ENCODE results near the gene KRTAP9-8. TPM values are rescaled to one million over a fixed set of nuclear protein-coding genes. Genes with fewer than 3 reads are reported as not detected.
"Not testable (repeated sequence)": the region's sequence is repeated elsewhere in the genome, so short reads cannot be mapped to it uniquely, and the experiment has no call there.

Gene KRTAP9-8
- total RNA-seq, 2 donors from 2014 or later: not detected

- Histone ChIP-seq H3K27ac (no peak overlapping the region), H3K27me3 (no peaks in the 10 kb centered on the region), H3K4me1 (no peaks in the 10 kb centered on the region), H3K4me3 (no peak overlapping the region), H3K9me3 (no peaks in the 10 kb centered on the region), H3K36me3 (replicated peaks in 1 of 2; ENCODE audit: insufficient read depth in 1 of 2, low read depth in 2 of 2) (no peaks in the 10 kb centered on the region)
- TF ChIP-seq CTCF (IDR thresholded peaks at IDR 0.05): no peak
- no peak for TF ChIP-seq POLR2A (IDR thresholded peaks at IDR 0.05)
- intact Hi-C loops (cut with DNase I): no loop called here
- DNase-seq (no peak), ATAC-seq (no peak)
Observed at GRCh38 chr17:41230094-41230493, 7.7 kb upstream of the KRTAP9-8 start.

DNA sequence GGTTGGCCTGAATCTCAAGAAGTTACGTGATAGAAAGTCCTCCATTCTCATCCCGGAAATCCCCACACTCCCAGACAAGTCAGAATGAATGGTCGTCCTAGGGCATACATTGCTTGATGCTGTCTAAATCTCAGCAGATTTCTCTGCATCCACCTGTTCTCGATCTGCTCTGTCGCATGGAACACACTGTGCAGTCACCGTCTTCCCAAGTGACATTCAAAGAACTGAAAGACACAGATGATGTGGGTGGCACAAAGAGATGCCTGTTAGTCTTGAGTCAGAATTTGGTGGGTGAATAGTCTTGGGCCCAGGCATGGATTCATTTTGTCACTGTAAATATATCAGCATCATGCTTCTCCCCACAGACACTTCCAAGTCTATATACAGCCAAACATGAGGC, 6.1 kb upstream of the KRTAP9-8 start:
- DNase-seq (no peak), ATAC-seq (no peak)
- no peaks in the 10 kb centered on the region for H3K9me3 ChIP-seq
- H3K4me3 ChIP-seq: no peak overlapping the region
- H3K4me1 ChIP-seq: no peaks in the 10 kb centered on the region
- intact Hi-C loops (cut with DNase I): no loop called here
- H3K36me3 ChIP-seq (replicated peaks in 1 of 2; ENCODE audit: insufficient read depth in 1 of 2, low read depth in 2 of 2): no peaks in the 10 kb centered on the region
- WGBS, 2 donors: 65 to 72% methylated on average over 6 of the region's 6 CpGs
- no peak for TF ChIP-seq POLR2A (IDR thresholded peaks at IDR 0.05)
- no peak for TF ChIP-seq CTCF (IDR thresholded peaks at IDR 0.05)
- no peak overlapping the region for H3K27ac ChIP-seq
- H3K27me3 ChIP-seq: no peaks in the 10 kb centered on the region

GRCh38 chr17:41232399-41233105, 5.2 kb upstream of the KRTAP9-8 start, which contains the start of gene KRTAP9-3:
KRTAP9-3 (plus strand) TSS chr17:41232449; CDS start chr17:41232502, 53 bp downstream.
- H3K4me1 ChIP-seq; H3K9me3 ChIP-seq; intact Hi-C loops (cut with DNase I); H3K27ac ChIP-seq; ATAC-seq; H3K4me3 ChIP-seq; DNase-seq; H3K36me3 ChIP-seq (replicated peaks in 1 of 2; ENCODE audit: insufficient read depth in 1 of 2, low read depth in 2 of 2); H3K27me3 ChIP-seq: not testable (repeated sequence)
- WGBS, 2 donors: 30 to 50% methylated on average over 1 of the region's 1 CpG

- H3K27ac ChIP-seq; DNase-seq; H3K36me3 ChIP-seq (replicated peaks in 1 of 2; ENCODE audit: insufficient read depth in 1 of 2, low read depth in 2 of 2); H3K27me3 ChIP-seq; H3K4me3 ChIP-seq; H3K4me1 ChIP-seq; H3K9me3 ChIP-seq; intact Hi-C loops (cut with DNase I); ATAC-seq: not testable (repeated sequence)
- WGBS, 2 donors: 52 to 70% methylated on average over 4 of the region's 4 CpGs
Observed at GRCh38 chr17:41237116-41237515, 683 bp upstream of the KRTAP9-8 start.

GRCh38 chr17:41246995-41247787, 9.4 kb downstream of the KRTAP9-8 start:
- H3K4me1 ChIP-seq; H3K27ac ChIP-seq; ATAC-seq; H3K36me3 ChIP-seq (replicated peaks in 1 of 2; ENCODE audit: insufficient read depth in 1 of 2, low read depth in 2 of 2); H3K9me3 ChIP-seq; intact Hi-C loops (cut with DNase I); H3K27me3 ChIP-seq; DNase-seq; H3K4me3 ChIP-seq: not testable (repeated sequence)
- 45 to 50% methylated on average over 2 of the region's 2 CpGs for WGBS, 2 donors

GRCh38 chr17:41249637-41250240, 11.9 kb downstream of the KRTAP9-8 start, which contains the start of gene KRTAP9-4:
KRTAP9-4 (plus strand) TSS chr17:41249687; CDS start chr17:41249721, 34 bp downstream.
- DNase-seq; intact Hi-C loops (cut with DNase I); ATAC-seq: not testable (repeated sequence)

More at GRCh38 chr17:41249637-41250240, 11.9 kb downstream of the KRTAP9-8 start, which contains the start of gene KRTAP9-4:
- H3K27me3 ChIP-seq; H3K4me3 ChIP-seq; H3K27ac ChIP-seq; H3K9me3 ChIP-seq; H3K4me1 ChIP-seq; H3K36me3 ChIP-seq (replicated peaks in 1 of 2; ENCODE audit: insufficient read depth in 1 of 2, low read depth in 2 of 2): not testable (repeated sequence)
- 67 to 71% methylated on average over 1 to 2 of the region's 2 CpGs for WGBS, 2 donors

Measured in body of pancreas (tissue), 4 donors.